Measurements from ENCODE around the gene LST1. TPM values are rescaled to one million over a fixed set of nuclear protein-coding genes. Genes with fewer than 3 reads are reported as not detected.

The LST1 gene
- total and polyA plus RNA-seq, 4 donors: 10.4 to 24.6 (median 13.4) TPM

- peaks cover 5 to 20% (median 14%) of the 10 kb centered on the region in 4 donors for H3K4me1 ChIP-seq (ENCODE audit: control insufficient read depth in 4 of 4, insufficient read depth in 4 of 4, low read length in 3 of 4)
- H3K4me3 ChIP-seq (ENCODE audit: low read depth in 1 of 3, low read length in 3 of 3): peak overlapping the region in 2 of 3 donors; percentile 15 to 78
- H3K36me3 ChIP-seq (ENCODE audit: control insufficient read depth in 4 of 4, insufficient read depth in 3 of 4, low read depth in 1 of 4, low read length in 3 of 4): peaks cover 0 to 13% (median 10%) of the 10 kb centered on the region in 4 donors
- no peak for DNase-seq (ENCODE audit: low spot score)
- no peak for TF ChIP-seq CTCF (IDR thresholded peaks at IDR 0.05; ENCODE audit: low read depth, low read length, missing input control)
- TF ChIP-seq, protein P1, sequence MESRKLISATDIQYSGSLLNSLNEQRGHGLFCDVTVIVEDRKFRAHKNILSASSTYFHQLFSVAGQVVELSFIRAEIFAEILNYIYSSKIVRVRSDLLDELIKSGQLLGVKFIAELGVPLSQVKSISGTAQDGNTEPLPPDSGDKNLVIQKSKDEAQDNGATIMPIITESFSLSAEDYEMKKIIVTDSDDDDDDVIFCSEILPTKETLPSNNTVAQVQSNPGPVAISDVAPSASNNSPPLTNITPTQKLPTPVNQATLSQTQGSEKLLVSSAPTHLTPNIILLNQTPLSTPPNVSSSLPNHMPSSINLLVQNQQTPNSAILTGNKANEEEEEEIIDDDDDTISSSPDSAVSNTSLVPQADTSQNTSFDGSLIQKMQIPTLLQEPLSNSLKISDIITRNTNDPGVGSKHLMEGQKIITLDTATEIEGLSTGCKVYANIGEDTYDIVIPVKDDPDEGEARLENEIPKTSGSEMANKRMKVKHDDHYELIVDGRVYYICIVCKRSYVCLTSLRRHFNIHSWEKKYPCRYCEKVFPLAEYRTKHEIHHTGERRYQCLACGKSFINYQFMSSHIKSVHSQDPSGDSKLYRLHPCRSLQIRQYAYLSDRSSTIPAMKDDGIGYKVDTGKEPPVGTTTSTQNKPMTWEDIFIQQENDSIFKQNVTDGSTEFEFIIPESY (IDR thresholded peaks at IDR 0.05): no peak
- no peak for TF ChIP-seq FOXA2 (IDR thresholded peaks at IDR 0.05)
- no peak for TF ChIP-seq HNF4G (IDR thresholded peaks at IDR 0.05)
- TF ChIP-seq RXRA (IDR thresholded peaks at IDR 0.05): no peak
- no peak for TF ChIP-seq HNF4A (conservative IDR thresholded peaks at IDR 0.05)
- TF ChIP-seq REST (IDR thresholded peaks at IDR 0.05): no peak
- no peak for TF ChIP-seq NR2F2 (IDR thresholded peaks at IDR 0.05)
- TF ChIP-seq RAD21 (IDR thresholded peaks at IDR 0.05): no peak
- TF ChIP-seq MAX (IDR thresholded peaks at IDR 0.05): no peak
- TF ChIP-seq, protein P2, sequence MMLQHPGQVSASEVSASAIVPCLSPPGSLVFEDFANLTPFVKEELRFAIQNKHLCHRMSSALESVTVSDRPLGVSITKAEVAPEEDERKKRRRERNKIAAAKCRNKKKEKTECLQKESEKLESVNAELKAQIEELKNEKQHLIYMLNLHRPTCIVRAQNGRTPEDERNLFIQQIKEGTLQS (IDR thresholded peaks at IDR 0.05): no peak
- TF ChIP-seq FOXA1 (IDR thresholded peaks at IDR 0.05): no peak
- TF ChIP-seq EGR1 (IDR thresholded peaks at IDR 0.05; ENCODE audit: low read depth in 2 of 2): no peak
- TF ChIP-seq GABPA (IDR thresholded peaks at IDR 0.05 in 1 of 2, conservative IDR thresholded peaks at IDR 0.05 in 1 of 2): no peak
- no peak for TF ChIP-seq TAF1 (conservative IDR thresholded peaks at IDR 0.05)
- no peak for TF ChIP-seq YY1 (IDR thresholded peaks at IDR 0.05)
- TF ChIP-seq SP1 (IDR thresholded peaks at IDR 0.05): no peak
- peak overlapping the region in 1 of 2 donors; percentile 36 for H3K9ac ChIP-seq (ENCODE audit: low read depth in 1 of 2, low read length in 2 of 2)
- no peaks in the 10 kb centered on the region for H3K27me3 ChIP-seq (ENCODE audit: control insufficient read depth in 4 of 4, insufficient read depth in 4 of 4, low read length in 3 of 4)
- WGBS: 95% methylated on average over 2 of the region's 2 CpGs
- H3K9me3 ChIP-seq (ENCODE audit: control insufficient read depth in 4 of 4, low read length in 3 of 4): no peaks in the 10 kb centered on the region
- H3K27ac ChIP-seq (ENCODE audit: low read depth in 1 of 2, low read length in 2 of 2): peak overlapping the region; percentile 34 to 84
Measured at GRCh38 chr6:31548544-31548873, 37.6 kb upstream of the LST1 start.
